ENCODE data around the gene RIMBP2.
"Not testable (repeated sequence)": the region's sequence is repeated elsewhere in the genome, so short reads cannot be mapped to it uniquely, and the experiment has no call there.

The RIMBP2 gene

GRCh38 chr12:130655010-130655409 is 61.1 kb downstream of the RIMBP2 start:
- FAIRE-seq: no peak

GRCh38 chr12:130651188-130651959 is 64.7 kb downstream of the RIMBP2 start:
- FAIRE-seq: no peak

GRCh38 chr12:130650131-130650530 is 66.0 kb downstream of the RIMBP2 start:
- FAIRE-seq: no peak

DNA sequence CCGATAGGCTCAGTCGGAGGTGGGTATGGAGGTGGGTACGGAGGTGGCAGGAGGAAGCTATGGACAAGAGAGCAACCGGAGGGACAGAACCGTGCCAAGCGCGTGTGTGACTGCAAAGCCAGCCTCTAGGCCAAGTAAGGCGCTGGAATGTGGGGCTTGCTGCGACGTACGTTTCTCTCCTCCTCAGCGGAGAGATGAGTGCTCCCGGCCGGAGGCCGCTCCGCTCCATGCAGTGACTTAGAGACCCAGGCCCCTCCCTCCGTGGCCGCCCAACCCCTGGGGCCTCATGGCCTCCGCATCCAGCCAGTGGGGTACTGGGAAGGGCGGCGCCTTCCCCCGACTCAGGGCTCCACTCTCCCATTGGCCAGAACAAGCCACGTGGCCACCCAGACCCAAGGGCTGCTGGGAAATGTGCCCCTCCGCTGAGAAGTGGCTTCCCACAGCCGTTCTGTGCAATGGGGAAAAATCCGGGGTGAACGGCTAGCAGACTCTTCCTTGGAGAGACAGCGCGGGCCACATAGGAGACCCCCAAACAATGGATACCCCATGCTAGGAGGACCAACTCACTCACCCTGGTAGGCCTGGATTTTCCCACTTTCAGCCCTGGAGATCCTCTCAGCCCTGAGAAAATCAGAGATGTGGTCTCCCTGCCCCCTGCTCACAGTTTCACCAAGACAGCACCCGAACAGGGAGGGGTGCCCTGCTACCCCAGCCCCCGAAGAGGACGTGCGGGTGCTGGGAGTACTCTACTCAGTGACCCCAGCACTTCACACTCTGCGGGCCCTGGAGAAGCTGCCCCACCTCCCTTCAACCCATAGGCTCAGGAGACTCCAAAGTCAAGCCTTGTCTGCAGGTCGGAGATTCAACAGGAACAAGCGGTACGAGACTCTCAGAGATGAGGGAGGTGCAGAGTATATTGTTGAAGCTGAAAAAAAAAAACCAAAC is 66.7 kb downstream of the RIMBP2 start:
- FAIRE-seq: no peak

DNA sequence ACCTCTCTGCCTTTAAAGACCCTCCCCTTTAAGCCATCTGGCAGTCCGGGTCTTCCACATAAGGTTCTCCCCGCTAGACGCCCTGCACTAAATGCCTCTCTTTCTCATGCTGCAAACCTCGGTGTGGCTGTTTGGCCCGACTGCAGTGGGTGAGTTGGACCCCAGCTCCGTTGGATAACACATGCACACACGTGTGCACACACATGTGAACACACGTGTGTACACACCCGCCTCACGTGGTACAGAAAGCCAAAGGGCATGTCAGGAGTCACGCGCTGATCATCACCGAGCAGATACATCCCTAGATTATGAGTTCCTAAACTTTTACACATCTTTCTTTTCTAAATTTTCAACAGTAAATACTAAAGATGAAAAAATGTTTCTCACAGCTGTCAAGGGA is 68.3 kb downstream of the RIMBP2 start:
- FAIRE-seq: no peak

GRCh38 chr12:130646716-130647370 is 69.3 kb downstream of the RIMBP2 start:
- no peak for FAIRE-seq

DNA sequence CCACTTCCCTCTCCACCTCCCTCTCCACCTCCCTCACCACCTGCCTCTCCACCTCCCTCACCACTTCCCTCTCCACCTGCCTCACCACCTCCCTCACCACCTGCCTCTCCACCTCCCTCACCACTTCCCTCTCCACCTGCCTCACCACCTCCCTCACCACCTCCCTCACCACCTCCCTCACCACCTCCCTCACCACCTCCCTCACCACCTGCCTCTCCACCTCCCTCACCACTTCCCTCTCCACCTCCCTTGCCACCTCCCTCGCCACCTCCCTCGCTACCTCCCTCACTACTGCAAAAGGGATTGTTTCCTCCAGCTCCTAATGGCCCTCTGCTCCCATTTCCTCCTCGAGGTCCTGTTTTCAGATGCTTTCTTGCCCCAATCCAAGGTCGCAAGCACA is 69.9 kb downstream of the RIMBP2 start:
- not testable (repeated sequence) for FAIRE-seq

- FAIRE-seq: no peak
Measured at GRCh38 chr12:130645751-130646150, 70.3 kb downstream of the RIMBP2 start.

GRCh38 chr12:130644566-130644965 is 71.5 kb downstream of the RIMBP2 start:
- FAIRE-seq: no peak

- FAIRE-seq: no peak
Measured at GRCh38 chr12:130644146-130644545, 72.0 kb downstream of the RIMBP2 start.

DNA sequence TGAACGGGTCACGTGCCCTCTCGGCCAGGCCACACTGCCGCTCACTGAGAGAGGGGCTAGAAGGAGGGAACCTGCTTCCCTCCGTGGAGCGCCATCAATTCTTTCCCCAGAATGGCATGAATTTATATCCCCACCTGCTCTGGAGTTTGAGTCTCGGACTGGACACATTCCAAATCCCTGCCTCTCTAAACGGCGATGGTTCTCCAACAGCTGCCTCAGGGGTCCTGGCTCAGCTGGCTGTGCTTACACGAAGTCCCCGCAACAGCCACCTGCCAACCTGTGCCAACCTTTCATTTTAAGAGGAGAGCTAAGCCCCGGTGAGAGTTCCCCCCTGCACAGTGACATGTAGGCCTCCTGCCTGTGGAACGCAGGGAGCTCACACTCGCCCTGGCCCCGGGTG is 73.2 kb downstream of the RIMBP2 start:
- no peak for FAIRE-seq

GRCh38 chr12:130641533-130642184 is 74.4 kb downstream of the RIMBP2 start:
- no peak for FAIRE-seq

DNA sequence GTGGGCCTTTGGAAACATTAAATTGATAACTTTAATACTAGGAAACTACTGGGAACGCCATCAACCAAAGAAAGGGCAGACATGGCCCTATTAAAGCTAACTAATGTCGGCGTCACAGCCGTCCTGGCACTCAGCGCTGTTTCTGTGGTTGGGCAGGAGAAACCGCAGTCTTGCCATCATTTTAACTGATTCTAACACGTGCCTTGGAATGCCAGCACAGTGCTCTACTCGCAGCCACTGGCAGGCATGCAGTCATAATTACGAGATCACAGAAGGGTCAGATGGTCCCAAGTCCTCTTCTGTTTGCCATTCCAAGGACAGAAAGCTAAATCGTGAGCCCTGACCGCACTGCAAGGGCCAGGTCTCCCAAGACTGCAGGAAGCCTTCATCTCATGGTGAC is 75.2 kb downstream of the RIMBP2 start:
- no peak for FAIRE-seq

DNA sequence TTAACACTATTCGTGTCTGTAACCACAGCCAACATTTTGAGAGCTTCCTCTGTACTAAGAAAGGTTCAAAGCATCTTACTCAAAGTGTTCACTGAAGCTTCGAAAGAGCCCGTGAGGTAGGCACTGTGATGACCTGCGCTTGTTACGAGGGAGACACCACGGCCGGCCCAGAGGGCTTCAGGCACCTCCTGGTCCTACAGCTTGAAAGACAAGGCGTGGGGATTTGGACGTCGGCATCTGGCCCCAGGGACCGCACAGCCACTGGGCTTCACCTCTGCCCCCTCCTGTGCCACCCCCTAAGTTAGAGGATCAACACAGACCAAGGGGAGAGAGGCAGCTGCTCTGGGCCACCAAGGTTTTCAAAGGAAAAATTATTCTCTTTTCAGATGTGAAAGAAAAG is 75.6 kb downstream of the RIMBP2 start:
- no peak for FAIRE-seq

DNA sequence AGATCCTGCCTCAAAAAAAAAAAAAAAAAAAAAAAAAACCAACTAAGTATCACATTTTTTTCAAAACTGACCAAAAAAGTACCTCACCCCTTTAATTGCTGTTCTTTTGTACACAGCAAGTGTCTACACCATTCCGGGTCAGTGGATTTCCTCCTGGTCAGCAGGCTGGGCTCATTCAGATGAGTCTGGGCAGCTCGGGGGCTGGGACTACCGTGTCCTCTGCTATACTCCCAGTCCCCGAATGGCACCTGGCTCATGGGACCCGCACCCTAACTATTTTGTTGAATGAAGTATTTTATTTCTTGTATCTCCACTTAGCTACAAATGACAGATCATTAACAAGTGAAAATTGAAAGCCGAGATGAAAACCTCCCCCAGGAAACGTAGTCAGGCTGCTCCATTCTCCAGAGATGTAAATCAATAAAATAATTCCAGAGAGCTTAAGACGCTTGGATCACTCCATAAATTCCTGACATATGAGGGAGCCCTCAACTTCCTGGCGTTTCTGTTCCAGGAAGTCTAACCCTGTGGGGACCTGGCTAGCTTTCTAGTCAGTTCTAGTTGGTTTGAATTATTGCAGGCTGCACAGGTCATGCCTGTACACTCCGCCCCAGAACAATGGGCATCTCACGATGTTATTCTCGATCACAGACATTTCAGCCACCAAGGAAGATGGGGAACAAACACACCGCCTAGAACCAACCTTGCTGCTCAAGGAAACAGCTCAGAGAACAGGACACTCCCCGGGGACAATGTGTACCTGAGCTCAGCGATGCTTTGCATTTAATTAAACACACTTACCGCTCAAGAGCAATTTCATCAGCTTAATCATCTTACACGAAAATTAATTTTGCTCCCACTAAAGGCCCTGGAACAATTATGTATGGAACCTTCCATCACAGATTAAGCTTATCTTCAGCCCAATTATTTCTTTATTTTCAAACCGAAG is 76.3 kb downstream of the RIMBP2 start:
- FAIRE-seq: no peak

GRCh38 chr12:130636370-130636769 is 79.7 kb downstream of the RIMBP2 start:
- FAIRE-seq: no peak

- no peak for FAIRE-seq
Measured at GRCh38 chr12:130634866-130635265, 81.2 kb downstream of the RIMBP2 start.

DNA sequence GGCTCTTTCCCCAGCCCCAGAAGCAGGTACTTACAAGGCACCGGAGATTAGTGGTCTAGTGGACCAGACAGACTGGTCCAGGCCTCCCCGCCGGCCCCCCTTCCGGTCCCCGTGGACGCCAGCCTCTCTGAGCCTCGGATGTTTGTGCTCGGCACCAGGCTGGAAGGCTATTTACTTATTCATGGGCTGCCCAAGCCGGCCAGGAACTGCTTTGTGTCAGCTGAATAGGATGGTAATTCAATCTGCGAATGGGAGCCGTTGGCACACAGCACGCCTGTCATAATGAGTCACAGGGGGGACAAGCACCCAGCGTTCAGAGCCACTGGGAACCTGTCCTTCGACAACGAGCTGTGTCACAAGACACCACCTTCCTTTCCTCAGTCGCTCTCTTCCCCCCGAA is 82.3 kb downstream of the RIMBP2 start:
- FAIRE-seq: no peak

DNA sequence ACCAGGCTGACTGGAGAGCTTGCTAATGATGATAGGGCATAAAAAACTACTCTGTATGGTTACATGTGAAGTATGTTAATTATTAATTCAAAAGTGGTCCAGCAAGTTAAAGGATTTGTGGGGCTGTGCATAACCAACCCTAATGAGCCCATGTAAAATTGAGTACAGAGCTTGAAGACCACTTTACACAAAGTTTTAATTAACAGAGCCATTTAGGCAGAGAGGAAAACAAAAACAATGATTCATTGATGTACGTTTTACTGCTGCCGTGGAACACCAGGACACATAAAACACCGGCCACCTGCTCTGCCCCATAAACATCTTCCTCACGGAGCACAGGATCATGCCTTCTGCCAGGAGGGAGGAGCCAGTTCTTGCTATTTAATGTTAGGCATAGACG is 83.5 kb downstream of the RIMBP2 start:
- FAIRE-seq: no peak

GRCh38 chr12:130628304-130628703 is 87.8 kb downstream of the RIMBP2 start:
- no peak for FAIRE-seq

- FAIRE-seq: no peak
Measured at GRCh38 chr12:130627175-130627574, 88.9 kb downstream of the RIMBP2 start.

DNA sequence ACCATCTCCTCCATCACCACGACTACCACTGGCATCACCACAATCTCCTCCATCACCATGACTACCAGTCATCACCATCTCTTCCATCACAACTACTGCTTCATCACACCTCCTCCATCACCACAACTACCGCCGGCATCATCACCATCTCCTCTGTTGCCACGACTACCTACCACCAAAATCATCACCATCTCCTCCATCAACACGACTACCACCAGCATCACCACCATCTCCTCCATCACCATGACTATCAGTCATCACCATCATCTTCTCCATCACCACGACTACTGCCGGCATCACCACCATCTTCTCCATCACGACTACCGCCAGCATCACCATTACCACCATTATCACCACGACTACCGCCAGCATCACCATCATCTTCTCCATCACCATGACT is 89.5 kb downstream of the RIMBP2 start:
- FAIRE-seq: no peak

Measured in colon (tissue), 2 donors.